Natural killer cell (primary cell): ENCODE data around the gene TM9SF2. TPM values are rescaled to one million over a fixed set of nuclear protein-coding genes. Genes with fewer than 3 reads are reported as not detected.

Experiments
- ATAC-seq, 3 donors: fragments of 150-1000 bp in 2 of 3; fragments of 200-7000 bp in 1 of 3; cut with Tn5 transposase; 1 replicate in 1 of 3; 2 replicates in 2 of 3; pipeline ENCODE4 v1.10.0; 2021; ENCODE audit warnings: mild to moderate bottlenecking in 2 of 3, moderate library complexity in 2 of 3
- DNase-seq, 2 donors: peaks; one replicate each; pipeline versions ENCODE4 v3.0.0 to v3.0.0-alpha.2; 2013 to 2021; ENCODE audit warnings: mixed read lengths in 1 of 2
- H3K27ac ChIP-seq: one replicate; pipeline ENCODE4 v1.5.1; 2013; ENCODE audit warnings: mild to moderate bottlenecking, low read length
- H3K27me3 ChIP-seq: one replicate; pipeline ENCODE4 v1.6.1; 2013; ENCODE audit warnings: low read length; ENCODE audit not compliant: control insufficient read depth, insufficient read depth
- H3K36me3 ChIP-seq: one replicate; pipeline ENCODE4 v1.6.1; 2013; ENCODE audit warnings: low read length; ENCODE audit not compliant: control insufficient read depth, insufficient read depth
- H3K4me1 ChIP-seq: one replicate; pipeline ENCODE4 v1.6.1; 2013; ENCODE audit warnings: low read length; ENCODE audit not compliant: control insufficient read depth, insufficient read depth
- H3K4me3 ChIP-seq: one replicate; pipeline ENCODE4 v1.5.1; 2013; ENCODE audit warnings: low read length
- H3K9me3 ChIP-seq: one replicate; pipeline ENCODE4 v1.6.1; 2013; ENCODE audit warnings: low read length; ENCODE audit not compliant: control insufficient read depth, insufficient read depth
- H3K27ac Mint-ChIP-seq, 2 donors: one replicate each; pipeline ENCODE4 v1.8.0; 2022; ENCODE audit warnings: mild to moderate bottlenecking in 2 of 2, mixed read lengths in 2 of 2, moderate library complexity in 1 of 2
- H3K27me3 Mint-ChIP-seq, 2 donors: one replicate each; pipeline ENCODE4 v1.8.0; 2022; ENCODE audit warnings: low read depth in 2 of 2, mixed read lengths in 2 of 2
- H3K36me3 Mint-ChIP-seq: one replicate; pipeline ENCODE4 v1.8.0; 2022; ENCODE audit warnings: mixed read lengths
- H3K4me1 Mint-ChIP-seq, 2 donors: one replicate each; pipeline ENCODE4 v1.8.0; 2022; ENCODE audit warnings: mixed read lengths in 2 of 2
- H3K4me3 Mint-ChIP-seq: one replicate; pipeline ENCODE4 v1.8.0; 2022; ENCODE audit warnings: mild to moderate bottlenecking, moderate library complexity, mixed read lengths
- H3K9me3 Mint-ChIP-seq, 2 donors: one replicate each; pipeline ENCODE4 v1.8.0; 2022; ENCODE audit warnings: mixed read lengths in 2 of 2
- CTCF ChIP-seq: fragments of 200-600 bp; IDR thresholded peaks from one replicate; pipeline ENCODE4 v1.8.0; 2022; ENCODE audit warnings: antibody characterized with exemption
- WGBS: methylation state at CpG from one replicate; pipeline ENCODE4 v1.1.7; 2013; ENCODE audit warnings: missing lambda C conversion rate; ENCODE audit not compliant: insufficient coverage; 5-methylcytosine and 5-hydroxymethylcytosine counted together
- intact Hi-C: fragments of 100-400 bp; cut with micrococcal nuclease; formaldehyde crosslinking; loops from one replicate; pipeline ENCODE4 v1.14.2; 2022
- total RNA-seq, 4 donors: library from RNA; stranded (reverse); fragments of 120-200 nt in 1 of 4; gene quantifications; one replicate each; pipeline versions ENCODE4 v1.2.3 to v1.2.4, GENCODE V29; 2013 to 2022

The TM9SF2 gene
- total RNA-seq, 3 donors from 2014 or later (not counting 1 experiment from before 2014, with no cell fraction given): 41.8 to 62.1 (median 51.4) TPM

- TF ChIP-seq CTCF: no peak
- no peak overlapping the region for H3K27ac Mint-ChIP-seq
Observed at GRCh38 chr13:99556867-99557443, 55.7 kb downstream of the TM9SF2 start.

GRCh38 chr13:99558570-99559180 lies 57.4 kb downstream of the TM9SF2 start:
- no peaks in the 10 kb centered on the region for H3K27me3 Mint-ChIP-seq
- H3K27ac ChIP-seq: no peak overlapping the region
- H3K4me1 ChIP-seq: no peaks in the 10 kb centered on the region
- ATAC-seq (no peak), DNase-seq (no peak)
- intact Hi-C loops: no loop called here
- H3K27me3 ChIP-seq: no peaks in the 10 kb centered on the region
- no peaks in the 10 kb centered on the region for H3K9me3 Mint-ChIP-seq
- 100% methylated on average over 3 of the region's 4 CpGs for WGBS
- no peak overlapping the region for H3K4me3 ChIP-seq
- H3K27ac Mint-ChIP-seq: peak overlapping the region; percentile 2 to 7
- H3K9me3 ChIP-seq: no peaks in the 10 kb centered on the region
- peaks cover 65% of the 10 kb centered on the region for H3K36me3 ChIP-seq
- peaks cover 26% of the 10 kb centered on the region for H3K36me3 Mint-ChIP-seq
- no peak for TF ChIP-seq CTCF
- H3K4me3 Mint-ChIP-seq: no peak overlapping the region
- peaks cover 9 to 16% of the 10 kb centered on the region in 2 donors for H3K4me1 Mint-ChIP-seq

More at GRCh38 chr13:99556867-99557443, 55.7 kb downstream of the TM9SF2 start:
- ATAC-seq: no peak
- Mint-ChIP-seq H3K9me3 (no peaks in the 10 kb centered on the region), H3K27me3 (no peaks in the 10 kb centered on the region), H3K36me3 (peaks cover 37% of the 10 kb centered on the region), H3K4me3 (no peak overlapping the region), H3K4me1 (peaks cover 9 to 16% of the 10 kb centered on the region in 2 donors)
- no peak for DNase-seq
- H3K4me1 ChIP-seq: no peaks in the 10 kb centered on the region
- intact Hi-C loops: no loop called here
- no peaks in the 10 kb centered on the region for H3K27me3 ChIP-seq
- 90% methylated on average over 7 of the region's 7 CpGs for WGBS
- no peak overlapping the region for H3K27ac ChIP-seq
- H3K36me3 ChIP-seq: peaks cover 69% of the 10 kb centered on the region
- H3K4me3 ChIP-seq: no peak overlapping the region
- H3K9me3 ChIP-seq: no peaks in the 10 kb centered on the region

DNA sequence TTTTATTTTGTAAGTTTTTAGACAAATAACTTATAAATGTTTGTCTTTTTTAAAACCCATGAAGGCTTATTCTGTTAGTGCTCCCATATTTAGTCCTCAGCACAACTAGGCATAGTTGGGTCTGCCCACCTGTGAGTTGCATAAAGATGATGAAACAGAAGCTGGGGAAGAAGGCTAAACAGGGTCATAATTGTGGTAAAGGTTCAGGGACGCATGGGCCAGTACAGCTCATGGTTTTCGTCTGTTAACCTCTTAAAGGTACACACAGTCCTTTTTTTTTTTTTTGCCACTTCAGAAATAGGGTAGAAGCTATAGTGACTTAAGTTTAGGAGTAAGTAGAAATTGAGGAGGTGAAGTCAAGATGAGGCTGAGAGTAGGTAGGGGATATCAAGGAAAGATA lies 58.3 kb downstream of the TM9SF2 start:
- TF ChIP-seq CTCF: no peak
- Histone ChIP-seq H3K27me3 (no peaks in the 10 kb centered on the region), H3K36me3 (peaks cover 59% of the 10 kb centered on the region), H3K9me3 (no peaks in the 10 kb centered on the region), H3K4me3 (no peak overlapping the region), H3K4me1 (no peaks in the 10 kb centered on the region), H3K27ac (no peak overlapping the region)
- Mint-ChIP-seq H3K27me3 (no peaks in the 10 kb centered on the region), H3K4me3 (no peak overlapping the region), H3K4me1 (peaks cover 9 to 16% of the 10 kb centered on the region in 2 donors), H3K27ac (peak overlapping the region in 1 of 2 donors; percentile 33), H3K36me3 (peaks cover 24% of the 10 kb centered on the region), H3K9me3 (no peaks in the 10 kb centered on the region)
- no peak for ATAC-seq
- intact Hi-C loops: no loop called here
- DNase-seq: no peak
- WGBS: 61% methylated on average over 2 of the region's 2 CpGs

- no peak for TF ChIP-seq CTCF
- DNase-seq (no peak), ATAC-seq (no peak)
- Histone ChIP-seq H3K4me3 (no peak overlapping the region), H3K27ac (no peak overlapping the region), H3K9me3 (peaks cover 3% of the 10 kb centered on the region), H3K36me3 (peaks cover 40% of the 10 kb centered on the region), H3K4me1 (peaks cover 6% of the 10 kb centered on the region), H3K27me3 (no peaks in the 10 kb centered on the region)
- Mint-ChIP-seq H3K36me3 (peaks cover 17% of the 10 kb centered on the region), H3K27me3 (no peaks in the 10 kb centered on the region), H3K4me3 (no peak overlapping the region), H3K9me3 (no peaks in the 10 kb centered on the region), H3K4me1 (peaks cover 14 to 21% of the 10 kb centered on the region in 2 donors), H3K27ac (no peak overlapping the region)
- intact Hi-C loops: no loop called here
Observed at GRCh38 chr13:99563404-99563803, 62.1 kb downstream of the TM9SF2 start.
